WI38 (cell line): ENCODE results near the gene LFNG.

ENCODE experiments used
- H3K4me3 ChIP-seq: 2 replicates; pipeline ENCODE4 v1.5.1; 2011; ENCODE audit warnings: low read depth, mild to moderate bottlenecking, control low read depth, low read length
- CTCF ChIP-seq: IDR thresholded peaks from 2 replicates; pipeline ENCODE4 v1.5.1; 2012; ENCODE audit warnings: low read depth, mild to moderate bottlenecking, control low read depth, low read length

The LFNG gene

GRCh38 chr7:2523941-2524807, 4.6 kb downstream of the LFNG start:
- TF ChIP-seq CTCF = no peak
- H3K4me3 ChIP-seq = no peak overlapping the region

- H3K4me3 ChIP-seq = no peak overlapping the region
- no peak for TF ChIP-seq CTCF
Observed at GRCh38 chr7:2524808-2525657, 5.5 kb downstream of the LFNG start.

GRCh38 chr7:2525658-2526630, 6.4 kb downstream of the LFNG start:
- no peak for TF ChIP-seq CTCF
- H3K4me3 ChIP-seq = no peak overlapping the region

GRCh38 chr7:2526659-2527504, 7.3 kb downstream of the LFNG start:
- TF ChIP-seq CTCF = no peak
- no peak overlapping the region for H3K4me3 ChIP-seq

GRCh38 chr7:2527505-2528467, 8.2 kb downstream of the LFNG start:
- H3K4me3 ChIP-seq = no peak overlapping the region
- no peak for TF ChIP-seq CTCF
